Osteocyte (in vitro differentiated cells): Measurements from ENCODE around the gene BLOC1S4. TPM values are rescaled to one million over a fixed set of nuclear protein-coding genes. Genes with fewer than 3 reads are reported as not detected.

ENCODE experiments used
- DNase-seq: peaks from one replicate; pipeline ENCODE4 v3.0.0; 2021; ENCODE audit warnings: mixed read lengths; ENCODE audit not compliant: unreplicated experiment; ENCODE audit errors: extremely low spot score
- H3K27ac Mint-ChIP-seq: one replicate; pipeline ENCODE4 v1.8.0; 2021; ENCODE audit warnings: mild to moderate bottlenecking, mixed read lengths; ENCODE audit not compliant: unreplicated experiment
- H3K27me3 Mint-ChIP-seq: one replicate; pipeline ENCODE4 v1.8.0; 2021; ENCODE audit warnings: mixed read lengths; ENCODE audit not compliant: unreplicated experiment
- H3K36me3 Mint-ChIP-seq: one replicate; pipeline ENCODE4 v1.8.0; 2021; ENCODE audit warnings: mixed read lengths; ENCODE audit not compliant: unreplicated experiment
- H3K4me1 Mint-ChIP-seq: one replicate; pipeline ENCODE4 v1.8.0; 2021; ENCODE audit warnings: mixed read lengths; ENCODE audit not compliant: unreplicated experiment
- H3K4me3 Mint-ChIP-seq: one replicate; pipeline ENCODE4 v1.8.0; 2021; ENCODE audit warnings: mild to moderate bottlenecking, moderate library complexity, mixed read lengths; ENCODE audit not compliant: unreplicated experiment
- H3K9me3 Mint-ChIP-seq: one replicate; pipeline ENCODE4 v1.8.0; 2021; ENCODE audit warnings: mixed read lengths; ENCODE audit not compliant: unreplicated experiment
- total RNA-seq: library from RNA; stranded (reverse); gene quantifications from 2 replicates; pipeline ENCODE4 v1.2.1, GENCODE V29; 2021
- TF ChIP-seq, protein P1 (sequence below): fragments of 200-600 bp; sonication (generic); IDR thresholded peaks from 2 replicates; pipeline ENCODE4 v1.5.0; 2021; ENCODE audit warnings: antibody characterized with exemption, mild to moderate bottlenecking, moderate library complexity

The BLOC1S4 gene
- total RNA-seq, 1 donor from 2014 or later, result 14.9 TPM

DNA sequence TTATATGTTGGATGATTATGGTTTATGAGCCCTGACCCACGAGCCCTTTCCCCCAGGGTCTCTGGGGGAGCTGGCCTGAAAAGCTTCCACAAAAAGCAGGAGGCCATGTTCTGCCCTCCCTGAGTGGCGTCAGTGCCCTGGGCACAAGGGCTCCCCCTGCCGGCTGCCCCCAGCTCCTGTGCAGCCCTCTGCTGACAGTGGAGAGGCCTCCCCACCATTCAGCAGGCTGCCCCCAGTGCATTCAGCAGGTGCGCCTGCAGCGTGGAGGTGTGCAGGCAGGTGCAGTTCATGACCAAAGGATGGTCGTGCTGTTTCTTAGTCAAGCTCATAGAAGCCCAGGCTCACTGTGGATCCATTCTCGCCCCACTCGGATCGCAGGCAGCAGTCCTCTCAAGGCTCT is 34.8 kb upstream of the BLOC1S4 start:
- Mint-ChIP-seq H3K27me3 (no peaks in the 10 kb centered on the region), H3K4me3 (no peak overlapping the region)
- TF ChIP-seq, protein P1, sequence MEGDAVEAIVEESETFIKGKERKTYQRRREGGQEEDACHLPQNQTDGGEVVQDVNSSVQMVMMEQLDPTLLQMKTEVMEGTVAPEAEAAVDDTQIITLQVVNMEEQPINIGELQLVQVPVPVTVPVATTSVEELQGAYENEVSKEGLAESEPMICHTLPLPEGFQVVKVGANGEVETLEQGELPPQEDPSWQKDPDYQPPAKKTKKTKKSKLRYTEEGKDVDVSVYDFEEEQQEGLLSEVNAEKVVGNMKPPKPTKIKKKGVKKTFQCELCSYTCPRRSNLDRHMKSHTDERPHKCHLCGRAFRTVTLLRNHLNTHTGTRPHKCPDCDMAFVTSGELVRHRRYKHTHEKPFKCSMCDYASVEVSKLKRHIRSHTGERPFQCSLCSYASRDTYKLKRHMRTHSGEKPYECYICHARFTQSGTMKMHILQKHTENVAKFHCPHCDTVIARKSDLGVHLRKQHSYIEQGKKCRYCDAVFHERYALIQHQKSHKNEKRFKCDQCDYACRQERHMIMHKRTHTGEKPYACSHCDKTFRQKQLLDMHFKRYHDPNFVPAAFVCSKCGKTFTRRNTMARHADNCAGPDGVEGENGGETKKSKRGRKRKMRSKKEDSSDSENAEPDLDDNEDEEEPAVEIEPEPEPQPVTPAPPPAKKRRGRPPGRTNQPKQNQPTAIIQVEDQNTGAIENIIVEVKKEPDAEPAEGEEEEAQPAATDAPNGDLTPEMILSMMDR, result no peak

DNA sequence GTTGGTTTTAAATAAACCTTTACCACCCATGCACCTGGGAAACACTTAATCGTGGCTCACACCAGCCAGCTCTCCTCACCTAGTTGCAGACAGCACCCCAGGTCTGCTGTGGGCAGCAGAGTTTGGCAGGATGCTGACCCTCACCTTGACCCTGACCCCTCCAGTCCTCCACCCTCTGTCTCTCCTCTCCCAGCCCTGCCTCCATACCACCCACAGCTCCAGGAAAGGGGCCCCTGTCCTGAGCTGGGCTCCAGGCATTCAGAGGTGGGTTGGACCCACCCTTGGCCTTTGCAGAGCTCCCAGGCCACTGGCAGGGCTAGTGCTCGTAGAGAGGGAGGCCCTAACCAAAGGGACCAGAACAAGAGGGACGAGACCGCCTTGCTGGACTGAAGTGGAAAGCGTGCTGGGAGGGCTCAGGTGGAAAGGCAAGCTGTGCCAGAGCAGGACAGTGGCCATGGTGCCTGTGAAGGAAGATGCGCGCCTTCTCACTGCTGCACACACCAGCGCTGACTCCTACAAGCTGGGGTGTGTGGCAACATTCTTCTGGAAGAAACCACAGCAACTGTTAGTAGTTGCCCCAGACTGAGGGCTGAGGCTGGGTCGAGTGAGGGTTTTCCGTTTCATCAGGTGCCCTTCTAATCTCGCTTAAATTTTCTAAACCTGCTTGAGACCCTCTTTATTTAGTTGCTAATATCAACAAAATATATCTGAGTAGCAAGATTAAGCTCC is 32.9 kb upstream of the BLOC1S4 start:
- DNase-seq, result no peak
- Mint-ChIP-seq H3K4me1 (peaks cover 5% of the 10 kb centered on the region), H3K27me3 (no peaks in the 10 kb centered on the region), H3K36me3 (peaks cover 2% of the 10 kb centered on the region), H3K4me3 (no peak overlapping the region), H3K9me3 (peaks cover 7% of the 10 kb centered on the region), H3K27ac (no peak overlapping the region)
- TF ChIP-seq, protein P1, result no peak

More for the DNA sequence above, 34.8 kb upstream of the BLOC1S4 start:
- H3K4me1 Mint-ChIP-seq, result peaks cover 5% of the 10 kb centered on the region
- peaks cover 7% of the 10 kb centered on the region for H3K9me3 Mint-ChIP-seq
- no peak for DNase-seq
- no peak overlapping the region for H3K27ac Mint-ChIP-seq
- H3K36me3 Mint-ChIP-seq, result peaks cover 6% of the 10 kb centered on the region

DNA sequence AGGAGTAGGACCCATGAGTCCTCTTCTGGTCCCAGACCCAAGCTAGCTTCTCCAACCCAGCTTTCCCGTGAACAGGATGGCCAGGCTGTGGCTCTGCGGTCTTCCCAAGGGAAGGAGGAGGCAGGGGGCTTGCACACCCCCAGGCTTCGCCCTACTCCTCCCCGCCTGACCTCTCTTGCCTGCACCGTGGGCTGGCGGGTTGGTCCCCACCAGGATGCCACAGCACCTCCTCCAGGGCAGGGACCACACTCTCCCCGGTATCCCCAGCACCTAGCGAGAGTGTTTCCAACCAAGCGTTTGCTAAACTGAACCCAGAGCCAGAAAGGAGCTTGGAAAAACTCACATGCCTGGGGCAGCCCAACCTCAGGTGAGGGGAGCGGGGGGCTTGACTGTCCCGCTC is 31.3 kb upstream of the BLOC1S4 start:
- Mint-ChIP-seq H3K4me3 (no peak overlapping the region), H3K27me3 (no peaks in the 10 kb centered on the region), H3K9me3 (peaks cover 7% of the 10 kb centered on the region), H3K4me1 (peaks cover 21% of the 10 kb centered on the region), H3K36me3 (peaks cover 2% of the 10 kb centered on the region), H3K27ac (no peak overlapping the region)
- TF ChIP-seq, protein P1, result no peak
- no peak for DNase-seq

DNA sequence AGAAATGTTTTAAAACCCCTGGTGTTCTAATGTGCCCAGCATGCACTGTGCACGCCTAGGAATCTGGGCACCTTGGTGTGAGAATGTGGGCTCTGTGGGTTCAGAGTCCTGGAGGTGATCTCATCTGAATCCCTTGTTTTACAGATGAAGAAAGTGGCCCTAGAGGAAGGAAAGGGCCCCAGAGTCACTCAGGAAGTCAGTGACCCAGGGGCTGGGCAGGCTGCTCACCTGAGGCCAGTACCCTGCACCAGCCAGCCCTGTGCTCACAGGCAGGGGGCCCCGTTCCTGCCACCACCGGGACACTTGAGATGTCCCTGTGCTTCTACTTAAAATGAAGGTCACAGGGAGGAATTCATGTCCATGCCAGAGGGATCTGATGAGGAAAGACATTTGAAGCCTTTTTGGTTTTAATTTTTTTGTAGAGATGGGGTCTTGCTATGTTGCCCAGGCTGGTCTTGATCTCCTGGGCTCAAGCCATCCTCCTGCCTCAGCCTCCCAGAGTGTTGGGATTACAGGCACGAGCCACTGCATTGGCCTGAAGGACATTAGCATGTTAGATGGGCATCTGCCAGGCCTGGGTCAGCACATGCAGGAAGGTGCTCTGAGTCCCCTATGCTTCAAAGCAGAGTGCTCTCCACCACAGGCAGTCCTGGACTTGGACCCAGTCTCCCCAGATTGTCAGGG is 29.7 kb upstream of the BLOC1S4 start:
- peaks cover 30% of the 10 kb centered on the region for H3K4me1 Mint-ChIP-seq
- no peaks in the 10 kb centered on the region for H3K27me3 Mint-ChIP-seq
- H3K36me3 Mint-ChIP-seq, result peaks cover 2% of the 10 kb centered on the region
- DNase-seq, result no peak
- H3K4me3 Mint-ChIP-seq, result no peak overlapping the region
- TF ChIP-seq, protein P1, result no peak
- no peaks in the 10 kb centered on the region for H3K9me3 Mint-ChIP-seq
- no peak overlapping the region for H3K27ac Mint-ChIP-seq
